Measurements from ENCODE around the gene GRK1.

The GRK1 gene

DNA sequence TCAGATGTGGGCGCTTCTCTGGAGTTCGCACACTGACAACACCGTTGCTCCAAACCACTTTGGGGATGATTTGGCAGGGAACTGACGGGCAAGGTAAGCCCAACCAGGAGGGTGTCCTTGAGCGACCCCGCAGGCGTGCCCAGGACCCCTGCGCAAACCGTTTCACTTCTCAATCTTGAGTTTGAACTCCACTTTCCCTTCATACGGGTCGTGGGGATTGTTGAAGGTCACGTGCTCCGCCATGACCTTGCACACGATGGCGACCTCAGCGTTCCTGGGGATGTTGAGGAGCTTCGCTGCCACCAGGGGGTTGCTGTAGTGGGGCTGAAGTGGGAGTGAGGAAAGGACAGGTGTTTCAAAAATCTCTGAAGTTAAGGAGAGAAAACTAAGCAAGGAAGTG lies 17.8 kb upstream of the GRK1 start:
- in situ Hi-C loops (cut with MboI; ENCODE audit: low sequenced_read_pairs): no loop called here

GRCh38 chr13:113650275-113650674 lies 16.7 kb upstream of the GRK1 start:
- in situ Hi-C loops (cut with MboI; ENCODE audit: low sequenced_read_pairs): no loop called here

DNA sequence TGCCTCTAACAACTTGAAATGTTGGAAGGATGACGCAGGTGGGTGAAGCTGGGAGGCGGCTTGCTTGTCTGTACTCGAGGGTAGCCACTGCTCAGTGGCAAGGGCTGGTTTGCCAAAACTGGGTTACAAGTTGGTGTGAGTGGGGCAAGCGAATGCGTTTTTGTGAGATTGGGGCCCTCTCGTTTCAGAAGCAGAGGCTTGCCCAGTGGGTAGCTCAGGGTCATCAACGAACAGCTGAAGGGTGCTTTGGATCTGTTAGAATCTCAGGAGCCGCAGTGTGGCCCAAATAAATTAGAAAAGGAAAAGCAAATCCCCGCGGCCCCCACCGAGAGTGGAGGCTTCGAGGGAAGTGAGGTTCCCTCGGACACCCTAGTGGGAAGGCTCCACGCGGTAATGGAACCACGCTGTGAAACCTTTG lies 16.3 kb upstream of the GRK1 start:
- in situ Hi-C loops (cut with MboI; ENCODE audit: low sequenced_read_pairs): no loop called here

- in situ Hi-C loops (cut with MboI; ENCODE audit: low sequenced_read_pairs): no loop called here
These were observed 15.3 kb upstream of the GRK1 start for GRCh38 chr13:113651511-113652403.

- in situ Hi-C loops (cut with MboI; ENCODE audit: low sequenced_read_pairs): no loop called here
These were observed 14.4 kb upstream of the GRK1 start for GRCh38 chr13:113652404-113653263.

GRCh38 chr13:113653264-113654174 lies 13.5 kb upstream of the GRK1 start:
- in situ Hi-C loops (cut with MboI; ENCODE audit: low sequenced_read_pairs): no loop called here

GRCh38 chr13:113654175-113654560 lies 12.9 kb upstream of the GRK1 start:
- in situ Hi-C loops (cut with MboI; ENCODE audit: low sequenced_read_pairs): no loop called here

GRCh38 chr13:113654591-113655345 lies 12.3 kb upstream of the GRK1 start:
- in situ Hi-C loops (cut with MboI; ENCODE audit: low sequenced_read_pairs): no loop called here

DNA sequence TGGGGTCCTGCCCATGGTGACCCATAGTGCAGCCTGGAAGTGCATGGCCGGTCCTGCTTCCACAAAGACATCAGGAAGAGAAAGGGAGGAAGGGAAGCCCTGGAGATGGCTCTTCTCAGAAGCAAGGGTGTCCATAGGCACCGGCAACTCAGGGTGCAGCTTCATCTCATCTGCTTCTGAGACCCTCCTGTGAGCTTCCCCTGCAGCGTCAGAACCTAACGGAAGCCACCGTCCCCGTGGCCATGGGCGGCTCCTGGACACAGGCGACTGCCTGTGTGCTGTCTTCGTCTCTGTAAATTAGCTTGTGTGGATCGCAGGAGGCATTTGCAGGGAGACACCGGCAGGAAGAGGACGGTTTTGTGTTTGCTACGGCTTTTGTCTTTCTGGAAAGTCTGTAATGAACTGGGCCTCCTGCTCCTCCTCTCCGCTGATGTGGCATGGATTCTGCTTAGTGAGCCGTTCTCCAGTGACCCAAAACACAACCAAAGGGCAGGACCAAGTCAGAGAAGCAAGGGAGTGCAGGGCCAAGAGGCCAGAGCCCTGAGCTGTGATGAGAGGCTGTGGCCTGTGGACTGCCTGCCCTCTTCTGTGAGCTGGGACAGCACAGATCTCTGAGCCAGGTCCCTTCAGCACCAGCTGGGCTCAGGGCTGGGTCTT lies 11.5 kb upstream of the GRK1 start:
- in situ Hi-C loops (cut with MboI; ENCODE audit: low sequenced_read_pairs): no loop called here

- in situ Hi-C loops (cut with MboI; ENCODE audit: low sequenced_read_pairs): no loop called here
These were observed 10.9 kb upstream of the GRK1 start for GRCh38 chr13:113656003-113656588.

DNA sequence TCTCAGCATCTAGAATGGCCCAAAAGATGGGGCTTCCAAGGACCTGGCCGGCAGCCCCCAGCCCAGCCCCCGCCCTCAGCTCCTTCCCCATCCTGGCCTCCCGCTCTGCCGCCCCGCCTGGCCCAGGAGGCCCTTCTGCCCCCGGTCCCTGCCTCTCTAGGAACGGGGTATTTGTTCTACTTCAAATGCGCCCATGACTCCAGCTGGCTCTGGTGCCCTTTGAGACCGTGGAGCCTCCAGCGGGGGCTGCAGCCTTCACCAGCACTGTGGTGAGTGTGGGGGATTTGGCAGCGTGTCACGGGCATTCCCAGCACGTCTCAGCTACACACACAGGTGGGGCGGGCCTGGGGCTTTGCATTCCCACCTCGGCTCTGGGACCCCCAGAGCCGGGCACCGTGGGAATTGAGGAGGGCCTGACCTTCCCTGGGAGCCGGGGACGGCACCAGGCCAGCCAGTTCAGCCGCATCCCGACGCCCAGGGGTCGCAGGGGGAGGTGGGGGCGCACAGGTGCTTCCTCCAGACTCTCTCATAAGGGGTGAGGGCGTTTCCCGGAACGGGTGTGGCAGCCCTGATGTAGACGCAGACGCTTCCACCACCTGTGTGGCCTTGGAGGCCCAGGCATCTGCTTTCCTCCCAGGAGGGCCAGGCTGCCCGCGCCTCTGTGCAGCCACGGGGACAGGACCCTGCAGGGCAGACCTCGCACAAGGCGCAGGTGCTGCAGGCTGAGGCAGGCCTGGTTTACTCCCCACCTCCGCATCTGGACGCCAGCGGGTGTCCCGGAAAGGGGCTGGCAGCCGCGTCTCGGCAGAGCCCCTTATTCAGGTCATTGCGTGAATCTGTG lies 10.0 kb upstream of the GRK1 start:
- in situ Hi-C loops (cut with MboI; ENCODE audit: low sequenced_read_pairs): no loop called here

DNA sequence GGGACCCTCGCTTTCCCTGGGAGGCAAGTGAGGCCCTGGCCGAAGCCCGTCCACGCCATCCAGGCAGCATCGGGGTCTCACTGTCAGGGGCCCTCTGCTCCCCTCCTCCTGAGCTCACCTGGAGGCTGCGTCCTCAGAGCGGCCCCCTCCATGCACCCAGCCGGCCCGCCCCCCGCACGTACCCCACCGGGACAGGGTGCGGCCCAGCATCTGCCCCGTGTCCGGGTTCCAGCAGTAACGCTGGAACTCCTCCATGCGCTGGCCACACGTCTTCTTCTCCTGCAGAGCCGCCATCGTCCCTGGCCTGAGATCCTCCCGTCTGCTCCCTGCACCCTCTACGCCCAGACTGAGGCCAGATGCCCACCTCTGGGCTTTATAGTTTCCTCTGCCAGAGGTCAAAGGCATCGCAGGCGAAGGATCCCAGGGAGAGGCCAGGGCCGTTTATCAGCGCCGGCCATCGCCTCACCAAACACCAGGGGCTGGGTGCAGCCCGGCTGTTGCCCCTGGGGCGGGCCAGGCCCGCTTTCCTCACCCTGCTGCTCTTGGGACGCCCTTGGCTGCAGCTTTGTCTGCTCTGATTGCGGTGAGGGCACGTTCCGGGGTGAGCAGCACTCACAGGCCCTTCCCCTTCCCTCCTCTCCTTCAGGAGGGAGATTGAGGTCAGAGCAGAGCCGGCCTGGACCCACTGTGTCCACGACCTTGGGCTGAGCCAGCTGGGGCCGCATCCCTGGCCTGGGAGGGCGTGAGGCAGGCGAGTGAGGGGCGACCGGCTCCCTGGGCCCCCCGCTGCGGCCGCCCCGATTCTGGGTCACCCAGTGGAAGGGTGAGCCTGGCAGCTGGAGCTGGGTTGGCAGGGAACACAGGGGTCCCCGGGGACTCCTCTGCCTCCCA lies 8.9 kb upstream of the GRK1 start, which contains the start of gene ATP4B:
Gene ATP4B, minus strand, starts transcription at position 348 of the 891 bp plus-strand sequence. Its CDS starts 54 bp downstream, at position 294.
- in situ Hi-C loops (cut with MboI; ENCODE audit: low sequenced_read_pairs): no loop called here

DNA sequence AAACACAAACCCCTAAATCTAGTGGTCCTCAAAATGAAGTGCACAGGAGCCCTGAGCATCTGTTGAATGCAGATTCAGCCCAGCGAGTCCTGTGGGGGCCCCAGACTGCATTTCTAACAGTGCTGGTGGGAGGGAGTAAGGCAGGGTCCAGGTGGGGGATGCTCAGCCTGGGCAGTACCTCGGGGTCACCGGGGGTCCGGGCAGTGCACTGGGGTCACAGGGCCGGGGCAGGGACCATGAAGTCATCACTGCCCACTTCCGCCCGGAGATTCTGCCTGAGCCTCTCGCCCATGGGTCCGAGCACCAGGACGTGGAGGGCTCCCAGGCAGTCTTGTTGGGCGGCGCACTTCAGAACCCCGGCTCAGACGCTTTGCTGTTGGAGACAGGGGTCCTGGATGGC lies 8.2 kb upstream of the GRK1 start:
- in situ Hi-C loops (cut with MboI; ENCODE audit: low sequenced_read_pairs): no loop called here

- in situ Hi-C loops (cut with MboI; ENCODE audit: low sequenced_read_pairs): no loop called here
These were observed 7.7 kb upstream of the GRK1 start for GRCh38 chr13:113659337-113659736.

DNA sequence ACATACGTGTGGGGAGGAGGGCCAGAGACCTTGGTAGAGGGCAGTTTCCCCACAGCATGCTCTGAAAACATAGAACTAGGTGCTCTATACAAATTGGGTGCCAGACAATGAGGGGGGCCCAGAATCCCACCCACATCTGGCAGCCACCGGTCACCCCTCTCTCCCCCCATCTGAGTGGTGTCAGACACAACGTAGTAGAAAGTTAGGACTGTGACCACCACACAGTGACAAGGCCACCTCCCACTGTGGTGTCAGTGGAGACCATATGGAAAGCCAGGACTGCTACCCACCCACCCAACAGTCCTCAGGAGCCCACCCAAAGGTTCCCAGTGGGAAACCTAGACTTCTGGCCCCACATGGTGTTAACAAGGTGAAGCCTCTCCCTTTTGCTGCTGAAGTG lies 7.0 kb upstream of the GRK1 start:
- in situ Hi-C loops (cut with MboI; ENCODE audit: low sequenced_read_pairs): no loop called here

GRCh38 chr13:113661509-113661908 lies 5.5 kb upstream of the GRK1 start:
- in situ Hi-C loops (cut with MboI; ENCODE audit: low sequenced_read_pairs): no loop called here

DNA sequence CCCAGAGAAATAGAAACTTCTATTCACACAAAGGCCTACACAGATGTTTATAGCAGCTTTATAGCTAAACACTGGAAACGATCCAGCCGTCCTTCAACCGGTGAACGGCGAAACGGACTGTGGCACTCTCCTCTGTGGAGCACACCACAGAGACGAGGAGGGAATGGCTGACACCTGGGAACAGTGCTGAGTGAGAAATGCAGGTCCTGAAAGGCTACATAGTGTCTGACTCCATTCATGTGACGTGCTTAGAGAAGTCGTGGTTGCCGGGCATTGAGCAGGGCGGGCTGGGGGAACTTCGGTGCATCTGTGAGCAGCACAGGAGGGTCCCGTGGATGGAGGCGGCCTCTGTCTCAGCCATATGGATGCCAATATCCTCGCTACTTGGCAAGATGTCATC lies 3.1 kb upstream of the GRK1 start:
- in situ Hi-C loops (cut with MboI; ENCODE audit: low sequenced_read_pairs): no loop called here

Data from HL-60/S4 treated with retinoic acid at 250 ng/mL for 4 days and 3 days (cell line).